Calu3 (cell line): ENCODE data around the gene TTBK2. TPM values are rescaled to one million over a fixed set of nuclear protein-coding genes. Genes with fewer than 3 reads are reported as not detected.

Experiments used
- BruUV-seq: library from RNA; stranded (reverse); fragments of 400-500 nt; replicated peaks from 2 replicates; lab custom pipeline; 2021; lab: Mats Ljungman, UMichigan
- CTCF ChIA-PET: fragments of 300-600 bp; sonication (Branson Sonifier 250); formaldehyde crosslinking; loops from one replicate; lab custom pipeline; 2022; ENCODE audit warnings: antibody characterized with exemption; lab: Charles Lee
- DNase-seq: peaks from one replicate; pipeline ENCODE4 v3.0.0; 2022
- H3K27ac Mint-ChIP-seq: one replicate; pipeline ENCODE4 v1.8.0; 2022; ENCODE audit warnings: mixed read lengths; ENCODE audit not compliant: unreplicated experiment
- H3K27me3 Mint-ChIP-seq: one replicate; pipeline ENCODE4 v1.8.0; 2022; ENCODE audit warnings: mixed read lengths; ENCODE audit not compliant: unreplicated experiment
- H3K36me3 Mint-ChIP-seq: one replicate; pipeline ENCODE4 v1.8.0; 2022; ENCODE audit warnings: mild to moderate bottlenecking, moderate library complexity, mixed read lengths; ENCODE audit not compliant: insufficient read depth, unreplicated experiment
- H3K4me1 Mint-ChIP-seq: one replicate; pipeline ENCODE4 v1.8.0; 2022; ENCODE audit warnings: mild to moderate bottlenecking, low read depth, mixed read lengths; ENCODE audit not compliant: unreplicated experiment
- H3K4me3 Mint-ChIP-seq: one replicate; pipeline ENCODE4 v1.8.0; 2022; ENCODE audit warnings: mild to moderate bottlenecking, low read depth, moderate library complexity, mixed read lengths; ENCODE audit not compliant: unreplicated experiment
- H3K9me3 Mint-ChIP-seq: one replicate; pipeline ENCODE4 v1.8.0; 2022; ENCODE audit warnings: low read depth, mixed read lengths; ENCODE audit not compliant: unreplicated experiment
- intact Hi-C: fragments of 100-400 bp; cut with micrococcal nuclease; formaldehyde crosslinking; loops from one replicate; pipeline ENCODE4 v1.10.0; 2022; ENCODE audit not compliant: unreplicated experiment
- total RNA-seq: library from RNA; stranded (reverse); gene quantifications from 2 replicates; pipeline ENCODE4 v1.2.3, GENCODE V29; 2022
- TF ChIP-seq, protein P1 (sequence below): fragments of 200-600 bp; IDR thresholded peaks from one replicate; pipeline ENCODE4 v1.8.0; 2022; ENCODE audit warnings: antibody characterized with exemption; ENCODE audit not compliant: unreplicated experiment

The TTBK2 gene
- total RNA-seq, 1 experiment from 2014 or later: 5.3 TPM

GRCh38 chr15:42725331-42725903, 195.2 kb downstream of the TTBK2 start:
- no peaks in the 10 kb centered on the region for H3K9me3 Mint-ChIP-seq
- no peaks in the 10 kb centered on the region for H3K4me1 Mint-ChIP-seq
- H3K27me3 Mint-ChIP-seq: no peaks in the 10 kb centered on the region
- intact Hi-C loops: no loop called here
- DNase-seq: no peak
- CTCF ChIA-PET: no interaction called here
- no TSS peak for BruUV-seq
- no peak overlapping the region for H3K4me3 Mint-ChIP-seq
- no peak overlapping the region for H3K27ac Mint-ChIP-seq
- peaks cover 10% of the 10 kb centered on the region for H3K36me3 Mint-ChIP-seq
- TF ChIP-seq, protein P1, sequence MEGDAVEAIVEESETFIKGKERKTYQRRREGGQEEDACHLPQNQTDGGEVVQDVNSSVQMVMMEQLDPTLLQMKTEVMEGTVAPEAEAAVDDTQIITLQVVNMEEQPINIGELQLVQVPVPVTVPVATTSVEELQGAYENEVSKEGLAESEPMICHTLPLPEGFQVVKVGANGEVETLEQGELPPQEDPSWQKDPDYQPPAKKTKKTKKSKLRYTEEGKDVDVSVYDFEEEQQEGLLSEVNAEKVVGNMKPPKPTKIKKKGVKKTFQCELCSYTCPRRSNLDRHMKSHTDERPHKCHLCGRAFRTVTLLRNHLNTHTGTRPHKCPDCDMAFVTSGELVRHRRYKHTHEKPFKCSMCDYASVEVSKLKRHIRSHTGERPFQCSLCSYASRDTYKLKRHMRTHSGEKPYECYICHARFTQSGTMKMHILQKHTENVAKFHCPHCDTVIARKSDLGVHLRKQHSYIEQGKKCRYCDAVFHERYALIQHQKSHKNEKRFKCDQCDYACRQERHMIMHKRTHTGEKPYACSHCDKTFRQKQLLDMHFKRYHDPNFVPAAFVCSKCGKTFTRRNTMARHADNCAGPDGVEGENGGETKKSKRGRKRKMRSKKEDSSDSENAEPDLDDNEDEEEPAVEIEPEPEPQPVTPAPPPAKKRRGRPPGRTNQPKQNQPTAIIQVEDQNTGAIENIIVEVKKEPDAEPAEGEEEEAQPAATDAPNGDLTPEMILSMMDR: no peak

GRCh38 chr15:42724276-42724675, 196.3 kb downstream of the TTBK2 start:
- H3K27me3 Mint-ChIP-seq: no peaks in the 10 kb centered on the region

DNA sequence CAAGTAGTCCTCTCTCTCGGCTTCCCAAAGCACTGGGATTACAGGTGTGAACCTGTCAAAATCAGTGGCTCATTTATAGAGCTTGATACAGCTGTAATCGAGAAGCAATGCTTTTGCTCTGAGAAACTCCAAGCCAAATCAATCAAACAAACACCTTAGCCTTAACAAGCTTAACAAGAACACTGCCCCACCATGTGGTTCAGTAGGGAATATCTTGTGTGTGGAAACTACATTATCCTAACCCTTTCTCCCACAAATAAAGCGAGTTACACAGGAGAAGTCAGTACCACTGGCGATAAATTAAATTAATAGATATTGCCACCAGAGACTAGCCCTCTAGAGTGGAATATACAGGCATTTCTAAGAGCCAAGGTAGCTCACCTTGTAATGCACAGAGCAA, 197.5 kb downstream of the TTBK2 start:
- H3K4me1 Mint-ChIP-seq: no peaks in the 10 kb centered on the region
- intact Hi-C loops: no loop called here
- no peaks in the 10 kb centered on the region for H3K9me3 Mint-ChIP-seq
- H3K4me3 Mint-ChIP-seq: no peak overlapping the region
- H3K27ac Mint-ChIP-seq: no peak overlapping the region
- peaks cover 10% of the 10 kb centered on the region for H3K36me3 Mint-ChIP-seq
- H3K27me3 Mint-ChIP-seq: no peaks in the 10 kb centered on the region
- CTCF ChIA-PET: interaction anchor here (0.6 kb wide), 1 partner anchor 101 kb away, joined by 3 read pairs; no protein-coding TSS in a partner anchor
- no TSS peak for BruUV-seq
- no peak for DNase-seq
- TF ChIP-seq, protein P1: no peak

More at GRCh38 chr15:42724276-42724675, 196.3 kb downstream of the TTBK2 start:
- Mint-ChIP-seq H3K9me3 (no peaks in the 10 kb centered on the region), H3K4me1 (no peaks in the 10 kb centered on the region), H3K27ac (no peak overlapping the region), H3K36me3 (peaks cover 10% of the 10 kb centered on the region), H3K4me3 (no peak overlapping the region)
- CTCF ChIA-PET: no interaction called here
- no peak for DNase-seq
- intact Hi-C loops: no loop called here
- BruUV-seq: no TSS peak
- TF ChIP-seq, protein P1: no peak

GRCh38 chr15:42721916-42722315, 198.7 kb downstream of the TTBK2 start:
- intact Hi-C loops: no loop called here
- TF ChIP-seq, protein P1: no peak
- CTCF ChIA-PET: no interaction called here
- no peaks in the 10 kb centered on the region for H3K9me3 Mint-ChIP-seq
- no peak overlapping the region for H3K4me3 Mint-ChIP-seq
- H3K36me3 Mint-ChIP-seq: peaks cover 10% of the 10 kb centered on the region
- DNase-seq: no peak
- no peaks in the 10 kb centered on the region for H3K4me1 Mint-ChIP-seq
- no peaks in the 10 kb centered on the region for H3K27me3 Mint-ChIP-seq
- no peak overlapping the region for H3K27ac Mint-ChIP-seq
- no TSS peak for BruUV-seq
